ENCODE results near the gene OSBPL1A.

OSBPL1A gene

GRCh38 chr18:24262087-24262486 is 135.5 kb downstream of the OSBPL1A start:
- no peak for DNase-seq

GRCh38 chr18:24259869-24260641 is 137.6 kb downstream of the OSBPL1A start:
- no peak for DNase-seq

GRCh38 chr18:24254071-24254470 is 143.6 kb downstream of the OSBPL1A start:
- DNase-seq: no peak

GRCh38 chr18:24249716-24250115 is 147.9 kb downstream of the OSBPL1A start:
- DNase-seq: no peak

GRCh38 chr18:24248359-24248758 is 149.3 kb downstream of the OSBPL1A start:
- DNase-seq: no peak

- no peak for DNase-seq
Observed at GRCh38 chr18:24246143-24246542, 151.5 kb downstream of the OSBPL1A start.

GRCh38 chr18:24244698-24245097 is 152.9 kb downstream of the OSBPL1A start:
- DNase-seq: no peak

GRCh38 chr18:24243677-24244076 is 153.9 kb downstream of the OSBPL1A start:
- no peak for DNase-seq

- DNase-seq: no peak
Observed at GRCh38 chr18:24239341-24239740, 158.3 kb downstream of the OSBPL1A start.

- DNase-seq: no peak
Observed at GRCh38 chr18:24238387-24238786, 159.2 kb downstream of the OSBPL1A start.

- no peak for DNase-seq
Observed at GRCh38 chr18:24234850-24235418, 162.7 kb downstream of the OSBPL1A start.

- no peak for DNase-seq
Observed at GRCh38 chr18:24234330-24234729, 163.3 kb downstream of the OSBPL1A start.

- no peak for DNase-seq
Observed at GRCh38 chr18:24232800-24233199, 164.8 kb downstream of the OSBPL1A start.

GRCh38 chr18:24231773-24232735 is 165.6 kb downstream of the OSBPL1A start:
- DNase-seq: no peak

- no peak for DNase-seq
Observed at GRCh38 chr18:24230766-24231165, 166.9 kb downstream of the OSBPL1A start.

- no peak for DNase-seq
Observed at GRCh38 chr18:24228667-24229041, 169.0 kb downstream of the OSBPL1A start.

GRCh38 chr18:24227977-24228666 is 169.5 kb downstream of the OSBPL1A start:
- DNase-seq: no peak

- no peak for DNase-seq
Observed at GRCh38 chr18:24220318-24220688, 177.3 kb downstream of the OSBPL1A start.

- no peak for DNase-seq
Observed at GRCh38 chr18:24219561-24220317, 177.9 kb downstream of the OSBPL1A start.

GRCh38 chr18:24214913-24215312 is 182.7 kb downstream of the OSBPL1A start:
- DNase-seq: no peak

GRCh38 chr18:24214144-24214543 is 183.5 kb downstream of the OSBPL1A start:
- DNase-seq: no peak

- no peak for DNase-seq
Observed at GRCh38 chr18:24212939-24213338, 184.7 kb downstream of the OSBPL1A start.

All from retina (tissue), 1 donor.